ENCODE results near the gene STAT1.

STAT1 gene

DNA sequence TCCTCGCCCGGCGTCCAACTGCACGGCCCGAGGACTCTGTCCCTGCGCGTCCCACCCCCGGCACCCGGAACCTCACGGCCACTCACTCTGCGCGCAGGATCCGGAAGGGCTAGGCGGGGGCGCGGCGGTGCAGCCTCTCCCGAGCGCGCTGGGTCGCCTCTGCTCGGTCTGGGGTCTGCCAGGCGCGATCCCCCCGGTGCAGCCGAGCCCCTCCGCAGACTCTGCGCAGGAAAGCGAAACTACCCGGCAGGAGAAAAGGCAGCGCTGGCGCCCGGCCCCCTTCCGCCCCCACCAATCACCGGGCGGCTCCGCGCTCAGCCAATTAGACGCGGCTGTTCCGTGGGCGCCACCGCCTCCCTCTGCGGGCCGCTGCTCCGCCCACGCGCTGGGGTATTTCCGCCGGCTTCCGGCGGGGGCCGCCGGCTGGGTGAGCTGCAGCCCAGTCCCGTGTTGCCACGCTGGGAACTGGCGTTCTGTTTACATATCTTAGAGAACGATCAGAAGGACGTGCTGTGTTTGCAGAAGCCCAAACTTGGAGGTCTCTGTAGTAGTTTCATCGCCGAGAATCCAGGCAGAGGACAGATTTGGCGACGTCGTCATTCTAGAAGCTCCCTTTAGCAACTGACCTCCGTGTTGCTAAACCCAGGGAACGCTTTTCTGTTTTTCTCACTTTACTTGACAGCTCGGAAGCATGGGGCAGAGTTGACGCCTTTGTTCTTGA is at the start of gene STAT1:
STAT1 (minus strand) TSS at position 240 of the 721 bp plus-strand sequence. CDS start 4,168 bp downstream, outside the sequence.
- DNase-seq, result peak; percentile 27 to 95 (median 86)

DNA sequence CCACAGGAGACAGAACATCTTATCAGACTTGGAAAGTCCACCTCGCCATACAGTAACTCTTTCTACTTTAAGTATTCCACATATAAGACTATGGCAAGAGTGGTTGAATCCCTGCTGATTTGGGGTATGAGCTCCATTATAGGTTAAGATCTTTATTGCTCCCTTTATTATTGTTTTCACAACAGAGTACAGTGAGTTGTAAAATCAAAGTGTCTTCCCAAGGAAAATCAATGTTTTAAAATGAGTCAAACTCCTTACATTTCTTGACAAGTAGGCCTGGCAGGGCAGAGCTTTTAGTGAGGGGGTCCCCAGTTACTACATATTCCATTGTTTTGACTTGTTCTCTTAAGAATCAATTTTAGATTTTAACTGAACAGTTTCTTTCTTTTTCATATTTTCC is 49.6 kb upstream of the STAT1 start:
- DNase-seq, result no peak

DNA sequence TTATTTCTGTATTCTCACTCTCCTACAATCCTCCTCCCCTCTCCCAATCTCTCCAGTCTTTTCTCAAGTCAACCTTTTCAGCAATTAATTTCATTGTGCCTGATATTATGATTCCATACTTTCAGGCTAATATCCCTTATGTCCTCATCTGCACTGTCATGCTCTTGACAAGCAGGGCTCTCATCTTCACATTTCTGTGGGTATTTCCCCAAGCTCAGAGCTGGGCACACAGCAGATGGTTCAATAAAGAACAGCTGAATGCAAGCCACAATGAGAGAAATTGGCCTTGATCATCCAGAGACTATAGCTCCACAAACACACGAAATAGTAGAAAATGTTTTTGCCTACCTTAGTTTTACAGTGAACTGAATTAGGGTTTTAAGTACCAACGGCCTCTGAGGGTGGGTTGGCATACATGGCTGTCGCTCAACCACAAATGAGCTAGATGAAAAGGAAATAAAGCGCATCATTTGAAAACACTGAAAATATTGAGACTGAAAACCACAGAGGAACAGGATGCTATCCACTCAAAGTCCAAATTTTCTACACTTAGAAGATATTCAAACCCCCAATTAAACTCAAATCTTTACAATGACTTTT is 47.5 kb upstream of the STAT1 start:
- no peak for DNase-seq

DNA sequence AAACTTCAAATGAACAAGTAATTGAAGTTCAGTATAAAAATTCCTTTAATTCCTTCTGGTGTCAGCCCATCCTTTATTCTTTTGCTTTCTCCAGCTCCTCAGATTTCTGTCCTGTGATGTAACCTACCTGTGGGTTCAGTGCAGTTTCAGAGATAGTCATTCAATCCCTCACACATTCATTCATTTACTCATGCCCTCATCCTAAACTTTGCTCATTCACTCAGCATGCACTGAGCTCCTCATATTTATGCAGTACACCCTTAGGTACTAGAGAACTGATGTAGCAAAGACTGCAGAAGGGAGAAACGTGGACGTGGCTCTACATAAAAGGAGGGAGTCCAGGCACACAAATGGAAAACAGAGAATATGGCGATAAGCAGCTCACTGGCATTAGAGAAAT is 45.3 kb upstream of the STAT1 start:
- no peak for DNase-seq

DNA sequence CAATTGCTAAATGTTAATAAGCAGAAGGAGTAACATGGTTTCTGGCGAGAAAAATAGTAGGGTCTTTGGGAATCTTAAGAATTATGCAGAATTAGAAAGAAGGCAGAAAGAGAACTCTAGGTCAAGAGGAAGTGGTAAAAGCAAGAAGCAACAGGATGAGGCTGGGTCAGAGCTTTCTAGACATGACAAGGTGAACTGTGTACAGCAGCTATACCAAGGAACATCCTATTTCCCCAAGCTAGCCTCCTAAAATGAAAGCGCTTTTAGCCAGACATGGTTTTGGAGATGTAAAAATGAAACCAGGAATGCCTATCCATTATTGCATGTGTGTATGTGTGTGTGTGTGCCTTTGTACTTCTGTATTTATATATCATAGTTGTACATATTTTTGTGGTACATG is 42.3 kb upstream of the STAT1 start:
- no peak for DNase-seq

DNA sequence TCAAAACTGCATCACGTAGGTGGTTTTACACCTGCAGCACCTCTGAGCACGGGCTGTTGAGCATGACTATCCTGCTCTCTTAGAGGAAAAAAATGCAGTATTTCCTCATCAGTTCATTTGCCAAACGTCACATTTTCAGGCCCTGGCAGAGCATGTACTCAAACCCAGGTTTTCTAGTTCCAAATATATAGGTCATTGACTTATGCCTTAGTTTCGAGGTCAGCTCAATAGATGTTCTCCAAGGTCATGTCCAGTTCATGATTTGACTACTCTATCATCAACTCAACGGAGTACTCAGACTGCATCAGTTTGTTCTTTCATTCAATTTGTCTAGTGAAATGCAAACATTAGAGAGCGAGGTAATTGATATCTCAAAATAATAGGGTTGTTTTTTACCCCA is 39.3 kb upstream of the STAT1 start:
- DNase-seq, result no peak

DNA sequence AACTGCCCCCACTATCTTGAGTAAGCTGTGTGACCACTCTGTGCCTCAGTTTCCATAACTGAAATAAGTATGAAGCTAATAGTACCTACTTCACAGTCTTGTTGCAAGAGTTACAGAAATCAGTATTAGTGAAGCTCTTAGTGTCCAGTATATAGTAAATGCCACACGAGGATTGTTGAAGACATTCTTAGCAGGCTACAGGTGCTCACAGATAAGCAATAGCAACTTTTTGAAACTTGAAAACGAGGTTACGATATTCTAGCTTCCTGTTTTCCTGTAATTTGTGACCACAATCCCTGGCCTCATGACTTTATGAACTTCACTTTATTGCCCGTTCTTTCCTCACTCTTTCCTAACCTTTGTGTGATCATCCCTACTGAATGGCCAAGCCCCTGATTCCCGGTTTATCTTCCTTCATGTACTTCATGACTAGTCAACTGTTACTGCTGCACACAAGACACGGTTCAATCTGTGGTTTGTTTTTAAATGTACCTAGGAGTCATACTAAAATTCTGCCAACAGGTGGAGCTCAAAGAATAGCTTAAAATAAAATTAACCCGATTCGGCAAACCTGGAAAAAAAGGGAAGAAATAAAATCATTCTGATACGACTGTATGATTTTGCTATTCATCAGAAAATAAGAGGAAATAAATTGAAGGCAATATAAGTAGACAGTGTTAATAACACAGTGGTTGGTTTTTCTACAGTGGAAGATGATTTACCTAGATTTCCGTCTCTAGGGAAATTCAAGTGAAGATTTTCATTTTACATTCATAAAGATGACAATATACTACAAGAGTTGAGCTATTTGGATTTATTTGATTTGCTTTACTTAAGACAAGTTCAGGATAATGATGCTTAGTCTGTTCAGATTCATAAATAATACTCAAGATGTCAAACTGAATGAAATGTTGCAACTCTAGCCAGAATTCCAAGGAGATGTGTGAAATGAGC is 38.1 kb upstream of the STAT1 start:
- DNase-seq, result peak in 1 of 56 donors; percentile 6

DNA sequence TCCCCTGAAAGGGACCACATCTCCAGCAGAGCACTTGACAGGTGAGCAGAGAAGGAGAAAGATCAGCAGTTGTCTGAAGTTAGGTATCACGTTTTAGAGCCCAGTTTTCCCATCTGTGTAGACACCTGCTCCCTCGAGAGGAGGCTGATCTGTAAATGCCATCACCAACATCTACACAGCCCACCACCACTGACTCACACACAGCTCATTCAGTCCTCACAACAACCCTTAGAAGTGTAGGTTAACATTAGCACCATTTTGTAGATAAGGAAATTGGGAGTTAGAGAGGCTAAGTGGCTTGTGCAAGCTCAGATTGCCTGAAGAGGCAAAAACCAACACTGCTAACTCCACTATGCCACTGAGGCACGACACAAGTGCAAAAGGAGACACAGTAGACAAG is 37.2 kb upstream of the STAT1 start:
- no peak for DNase-seq

DNA sequence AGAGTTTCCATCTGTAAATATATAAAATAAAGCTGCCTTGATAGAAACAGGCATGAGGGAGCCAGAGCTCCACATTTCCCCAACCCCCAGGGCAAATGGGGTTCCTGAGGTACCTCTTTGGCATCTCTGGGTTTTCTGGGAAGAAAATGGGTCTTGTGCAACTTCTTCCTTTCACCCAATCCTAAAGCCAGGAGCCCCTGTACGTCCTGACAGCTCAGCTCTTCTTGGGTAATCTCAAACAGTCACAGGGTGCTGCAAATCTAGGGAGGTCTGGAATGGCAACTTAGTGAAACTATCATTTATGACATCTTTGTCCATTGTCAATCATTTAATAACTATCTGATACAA is 36.6 kb upstream of the STAT1 start:
- DNase-seq, result no peak

DNA sequence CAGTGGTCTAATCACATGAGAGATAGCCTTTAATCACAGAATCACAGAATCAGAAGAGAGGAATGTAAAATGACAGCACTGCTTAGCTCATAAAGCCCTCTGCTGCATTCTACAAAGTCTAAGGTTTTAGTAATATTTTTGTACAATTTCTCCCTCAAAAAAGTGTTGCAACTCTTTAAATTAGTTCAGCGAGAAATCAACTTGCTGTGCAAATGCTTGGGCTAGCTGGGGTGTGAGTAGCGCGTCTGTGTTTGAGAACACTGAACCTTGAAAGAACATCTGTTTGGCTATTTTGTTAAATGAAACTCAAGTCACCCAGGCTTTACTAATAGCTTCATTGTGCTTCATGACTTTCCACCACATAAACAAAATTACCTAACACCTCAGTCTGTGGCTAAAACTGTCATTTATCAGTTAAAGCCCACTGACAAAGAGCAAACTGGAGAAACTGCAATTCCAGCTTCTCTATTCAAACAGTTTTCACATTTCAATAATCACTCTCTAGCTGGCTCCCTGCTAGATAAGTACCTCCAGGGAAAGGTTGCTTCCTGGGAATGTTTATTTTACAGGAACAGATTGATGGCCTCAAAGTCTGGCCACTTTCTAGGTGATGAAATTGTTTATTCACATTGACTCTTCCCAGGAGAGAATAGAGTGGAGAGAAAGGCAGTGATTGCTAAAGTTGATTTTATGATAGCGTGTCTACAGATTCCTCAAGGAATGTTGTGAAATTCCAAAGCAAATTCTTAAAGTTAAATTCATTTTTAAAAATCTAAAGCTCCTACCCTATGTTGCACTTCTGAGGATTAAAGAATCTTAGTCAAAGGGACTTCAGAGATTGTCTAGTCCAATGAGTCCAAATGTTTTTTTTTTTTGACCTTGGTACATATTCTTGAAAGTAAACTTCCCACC is 36.0 kb upstream of the STAT1 start:
- DNase-seq, result no peak

DNA sequence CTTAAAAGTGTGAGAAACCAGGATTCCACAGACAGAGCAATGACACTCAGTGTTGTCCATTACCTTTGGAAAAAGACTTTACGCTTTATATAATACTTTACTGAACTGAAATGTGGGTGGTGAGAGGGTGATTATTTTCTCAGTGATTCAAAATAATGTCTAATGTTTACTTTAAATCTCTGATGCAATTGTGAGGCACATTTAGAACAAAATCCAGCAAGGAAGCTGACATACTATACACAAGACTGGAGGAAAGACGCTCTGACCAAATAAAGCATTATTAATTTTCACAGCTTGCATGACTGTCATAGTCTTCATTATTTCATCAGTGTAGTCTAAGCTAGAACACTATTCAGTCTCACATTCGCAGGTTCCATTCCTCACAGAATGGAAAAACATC is 34.1 kb upstream of the STAT1 start:
- DNase-seq, result no peak

DNA sequence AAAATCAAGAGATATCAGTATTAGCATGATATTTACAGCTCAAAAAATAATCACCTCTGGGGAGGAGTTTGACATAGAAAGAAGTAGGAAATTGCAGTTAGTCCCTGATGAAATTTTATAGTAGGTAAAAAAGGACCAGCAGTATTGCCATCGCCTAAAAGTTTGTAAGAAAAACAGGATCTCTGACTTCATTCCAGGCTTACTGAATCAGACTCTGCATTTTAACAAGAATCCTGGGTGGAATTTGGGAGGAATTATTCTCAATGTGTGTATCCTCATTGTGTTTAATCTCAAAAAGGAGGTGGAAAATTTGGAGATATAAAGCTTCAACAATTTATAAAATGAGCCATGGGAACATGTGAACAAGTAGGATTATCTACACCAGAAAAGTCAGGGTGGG is 31.2 kb upstream of the STAT1 start:
- DNase-seq, result no peak

DNA sequence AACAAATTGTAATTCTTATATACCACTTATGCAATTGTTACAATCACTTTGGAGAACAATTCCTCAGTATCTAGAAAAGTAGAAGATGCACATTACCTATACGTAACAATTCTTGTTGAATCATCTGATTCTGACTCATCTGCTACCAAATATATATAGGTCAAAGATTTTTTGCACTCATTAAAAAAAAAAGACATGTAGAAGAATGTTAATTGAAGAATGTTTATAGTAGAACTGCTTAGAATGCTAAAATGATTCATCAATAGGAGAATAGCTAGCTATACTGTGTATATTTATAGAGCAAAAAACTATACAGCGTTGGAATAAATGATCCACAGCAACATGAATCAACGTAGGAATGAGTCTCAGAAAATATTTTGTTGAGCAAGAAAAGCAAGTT is 29.5 kb upstream of the STAT1 start:
- no peak for DNase-seq

DNA sequence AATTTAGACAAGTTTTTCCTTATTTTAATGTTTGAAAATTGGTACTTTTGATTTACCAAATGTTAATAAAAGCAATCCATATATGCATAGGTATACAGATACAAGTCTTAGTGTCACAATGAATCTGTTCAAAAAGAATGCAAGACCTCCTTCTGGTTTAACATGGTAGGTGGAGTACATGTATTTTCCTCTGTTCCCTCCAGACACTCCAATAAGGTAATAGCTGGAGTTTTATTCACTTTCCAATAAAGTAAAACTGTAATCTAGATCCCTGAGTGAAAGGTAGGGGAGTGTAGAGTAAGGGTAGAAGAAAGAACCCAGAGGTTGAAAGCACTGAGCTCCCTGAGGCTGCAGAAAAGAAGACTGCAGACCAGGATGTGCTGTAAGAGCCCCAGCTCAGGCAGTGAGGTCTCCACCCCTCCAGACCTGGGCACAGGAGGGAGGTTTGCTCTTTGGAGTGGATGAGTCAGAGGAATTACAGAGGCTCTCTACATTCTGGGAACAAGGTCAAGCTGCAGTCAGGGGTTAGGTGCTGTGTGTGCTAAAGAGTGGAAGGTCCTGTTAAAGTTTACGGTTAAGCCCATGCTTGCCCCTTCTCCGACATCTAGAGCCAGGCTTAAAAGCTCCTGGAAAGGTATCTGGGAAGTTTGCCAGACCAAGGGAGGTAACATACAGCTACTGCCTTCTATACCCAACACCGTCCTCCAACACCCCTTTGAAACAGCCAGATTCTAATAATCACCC is 27.6 kb upstream of the STAT1 start:
- no peak for DNase-seq

DNA sequence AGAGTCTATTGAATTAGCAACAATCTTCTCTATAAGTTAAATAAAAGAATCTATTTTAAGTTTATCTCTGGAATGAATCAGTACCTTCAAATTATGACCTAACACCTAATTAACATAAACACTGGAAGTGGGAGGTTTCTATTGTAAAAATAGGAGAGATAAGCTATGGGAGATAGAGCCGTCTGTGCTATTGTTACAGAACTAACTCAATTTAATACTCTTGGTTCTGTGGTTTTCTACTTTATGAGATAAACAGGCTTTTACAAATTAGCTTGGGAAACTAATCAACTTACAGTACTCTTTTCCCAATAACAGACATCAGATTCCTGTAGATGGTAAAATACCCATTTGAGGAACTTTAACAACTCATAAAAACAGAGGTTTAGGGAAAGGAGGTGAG is 25.6 kb upstream of the STAT1 start:
- no peak for DNase-seq

DNA sequence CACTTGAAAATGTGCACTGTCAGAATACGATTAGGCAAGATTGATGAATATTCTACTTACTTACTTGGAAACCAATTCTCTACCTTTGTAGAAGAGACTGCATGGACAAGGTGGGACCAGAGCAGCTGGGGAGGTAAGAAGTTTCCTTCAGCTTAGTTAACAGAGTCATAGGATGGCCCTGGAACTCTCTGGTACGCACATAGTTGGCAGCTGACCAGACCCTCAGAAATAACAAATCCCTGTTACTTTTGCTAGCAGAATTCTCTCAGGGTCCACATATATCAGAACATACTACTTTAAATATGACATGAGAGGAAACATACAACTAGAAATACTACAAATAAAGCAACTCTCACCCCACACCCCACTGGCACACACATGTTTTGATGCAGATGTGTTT is 24.8 kb upstream of the STAT1 start:
- no peak for DNase-seq

DNA sequence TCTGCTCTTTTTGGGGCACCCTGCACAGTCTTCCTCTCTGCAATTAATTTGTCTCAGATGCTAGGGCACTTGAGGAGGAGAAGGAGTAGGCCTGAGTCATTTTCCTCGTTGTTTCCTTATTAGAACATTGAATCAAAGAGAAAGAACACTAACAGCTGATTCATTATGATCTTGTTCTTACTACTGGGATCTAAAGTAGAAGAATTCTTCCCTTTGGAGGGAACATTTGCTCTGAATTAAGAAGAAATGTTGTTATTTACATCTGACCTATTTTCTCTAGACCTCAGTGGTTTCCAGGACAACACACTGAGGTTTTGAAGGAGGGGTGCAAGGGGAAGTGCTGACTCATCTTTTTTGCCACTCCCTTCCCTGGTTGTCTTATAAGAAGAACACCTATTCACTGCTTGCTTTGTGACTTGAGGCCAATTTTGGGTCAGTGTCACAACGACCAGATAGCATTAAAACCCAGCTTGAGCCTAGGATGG is 24.3 kb upstream of the STAT1 start:
- peak in 1 of 56 donors; percentile 41 for DNase-seq

DNA sequence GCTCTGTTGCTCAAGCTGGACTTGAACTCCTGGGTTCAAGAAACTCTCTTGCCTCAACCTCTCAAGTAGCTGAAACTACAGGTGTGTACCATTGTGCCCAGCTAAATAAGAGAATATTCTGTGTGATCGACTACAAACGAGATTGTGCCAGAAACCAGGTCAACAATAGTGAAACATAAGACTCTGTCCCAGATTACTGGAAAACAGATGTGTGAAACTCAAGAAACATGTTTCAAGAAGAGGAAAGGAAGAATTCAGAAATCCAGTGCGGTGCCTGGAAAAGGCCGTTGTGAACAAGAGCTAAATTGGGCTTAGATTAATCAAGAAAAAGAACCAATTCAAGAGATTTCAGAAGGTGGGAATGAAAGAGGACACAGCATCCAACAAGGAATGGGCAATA is 23.4 kb upstream of the STAT1 start:
- no peak for DNase-seq

DNA sequence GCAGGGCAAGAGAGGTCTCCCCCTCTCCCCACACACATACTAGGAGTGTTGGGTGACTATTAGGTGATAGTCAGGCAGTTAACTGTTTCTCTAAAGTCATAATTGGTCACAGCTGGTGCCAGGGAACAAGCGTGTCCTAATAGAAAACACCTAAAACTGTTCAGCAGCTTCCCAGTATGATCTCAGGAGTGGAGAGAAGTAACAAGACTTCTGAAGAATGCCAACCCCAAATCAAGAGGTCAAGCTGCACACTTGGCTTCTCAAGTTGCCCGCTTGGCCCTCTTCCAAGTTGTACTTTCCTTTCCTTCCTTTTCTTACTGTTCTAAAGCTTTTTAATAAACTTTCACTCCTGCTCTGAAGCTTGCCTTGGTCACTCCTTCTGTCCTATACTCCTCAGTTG is 22.4 kb upstream of the STAT1 start:
- no peak for DNase-seq

Measured in amygdala (tissue), 56 donors.